Stimulated activated CD8-positive, alpha-beta memory T cell treated with anti-CD3 and anti-CD28 coated beads, Interleukin-7, amount 100 ng/mL, for 48 hours (primary cell): ENCODE data around the gene ZNF598.

Experiments used
- DNase-seq, 2 donors: peaks; one replicate each; pipeline ENCODE4 v3.0.0-alpha.2; 2020; ENCODE audit warnings: low read depth in 1 of 2; ENCODE audit errors: extremely low read depth in 1 of 2

ZNF598 gene

DNA sequence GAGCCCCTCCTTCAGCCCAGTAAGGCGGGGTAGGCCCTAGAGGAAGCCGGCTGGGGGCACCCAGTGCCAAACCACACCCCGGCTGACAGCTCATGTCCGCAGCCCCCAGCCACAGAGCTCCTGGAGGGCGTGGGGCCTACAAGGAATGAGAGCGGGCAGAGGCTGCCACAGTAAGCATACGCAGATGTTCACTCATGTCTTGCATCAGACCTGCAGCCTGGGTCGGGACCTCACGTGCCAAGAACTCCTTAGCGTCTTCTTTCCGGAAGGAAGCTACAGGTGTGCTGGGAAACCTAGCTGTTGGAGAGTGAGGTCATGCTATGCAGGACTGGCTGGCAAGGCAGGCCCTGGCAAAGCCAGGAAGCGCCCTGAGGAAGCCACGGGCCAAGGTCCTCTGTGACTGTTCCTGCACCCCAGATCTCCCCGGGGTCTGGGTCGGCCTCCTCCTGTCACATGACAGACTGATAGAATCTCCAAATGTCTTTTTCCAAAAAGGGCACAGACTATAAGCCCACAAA, 1.6 kb downstream of the ZNF598 start:
- no peak for DNase-seq

DNA sequence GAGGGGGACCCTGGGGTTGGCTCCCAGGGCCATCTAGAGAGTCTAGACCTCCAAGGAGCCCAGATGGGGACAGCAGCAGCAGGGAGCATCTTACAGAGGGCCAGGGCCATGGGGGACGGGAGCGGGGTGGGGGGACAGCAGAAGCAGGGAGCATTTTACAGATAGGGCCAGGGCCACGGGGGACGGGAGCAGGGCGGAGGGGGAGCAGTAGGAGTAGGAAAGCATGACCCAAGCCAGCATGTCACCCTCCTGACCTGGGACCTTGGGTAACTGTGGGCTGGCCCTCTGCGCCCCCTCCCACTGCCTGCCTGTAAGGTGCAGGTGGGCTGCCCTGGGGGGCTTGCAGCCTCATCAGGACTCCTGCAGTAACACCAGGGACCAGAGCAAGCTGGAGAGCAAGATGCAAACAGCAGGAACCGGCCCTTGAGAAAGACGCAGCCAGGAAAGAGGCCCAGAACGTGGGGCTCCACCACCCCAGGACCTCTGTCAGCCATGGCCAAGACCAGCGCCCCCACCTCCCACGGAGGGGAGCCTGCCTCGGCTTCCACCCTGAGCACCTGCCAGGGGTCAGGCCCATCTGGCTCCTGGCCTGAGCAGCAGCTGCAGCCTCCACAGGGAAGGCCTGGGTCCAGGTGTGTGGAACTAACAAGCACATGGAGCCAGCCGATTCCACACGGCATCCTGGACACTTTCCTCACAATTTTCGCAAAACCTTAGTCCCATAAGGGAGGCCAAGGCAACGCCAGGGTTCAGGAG, 2.4 kb downstream of the ZNF598 start:
- DNase-seq: no peak

DNA sequence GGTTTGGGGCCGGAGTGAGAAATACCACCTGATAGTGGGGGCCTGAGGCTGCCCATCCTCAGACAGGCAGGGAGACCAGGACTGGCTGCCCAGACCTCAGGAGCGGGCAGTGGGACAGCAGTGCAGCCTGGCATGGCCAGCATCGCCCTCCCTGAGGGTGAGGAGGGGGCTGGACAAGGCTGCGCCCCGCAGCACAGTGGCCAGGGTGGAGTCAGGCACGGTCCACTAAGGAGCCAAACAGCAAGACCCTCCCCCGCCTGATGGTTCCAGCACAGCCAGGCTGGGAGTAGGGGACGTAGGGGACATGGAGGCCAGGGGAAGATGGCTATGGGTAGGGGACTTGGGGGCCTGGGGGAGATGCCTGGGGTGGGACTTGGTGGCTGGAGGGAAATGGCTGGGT, 3.3 kb downstream of the ZNF598 start:
- no peak for DNase-seq

DNA sequence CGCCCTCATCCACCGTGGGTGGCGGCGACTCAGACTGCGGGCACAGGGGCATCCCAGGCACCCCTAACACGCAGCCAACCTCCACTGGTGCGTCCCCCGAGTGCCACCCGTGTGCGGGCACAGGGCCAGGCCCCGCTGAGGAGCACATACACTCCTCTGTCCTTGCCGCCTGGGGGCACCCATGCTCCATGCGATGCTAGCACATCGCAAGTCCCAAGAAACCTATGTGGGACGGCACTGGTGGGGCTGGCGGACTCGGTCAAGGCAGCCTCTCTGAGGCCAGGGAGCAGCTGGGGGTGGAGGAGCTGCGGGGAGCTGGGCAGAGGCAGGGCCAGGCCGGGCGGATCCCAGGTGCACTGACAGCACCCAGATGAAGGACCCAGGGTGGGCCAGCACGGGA, 4.0 kb downstream of the ZNF598 start:
- DNase-seq: no peak

DNA sequence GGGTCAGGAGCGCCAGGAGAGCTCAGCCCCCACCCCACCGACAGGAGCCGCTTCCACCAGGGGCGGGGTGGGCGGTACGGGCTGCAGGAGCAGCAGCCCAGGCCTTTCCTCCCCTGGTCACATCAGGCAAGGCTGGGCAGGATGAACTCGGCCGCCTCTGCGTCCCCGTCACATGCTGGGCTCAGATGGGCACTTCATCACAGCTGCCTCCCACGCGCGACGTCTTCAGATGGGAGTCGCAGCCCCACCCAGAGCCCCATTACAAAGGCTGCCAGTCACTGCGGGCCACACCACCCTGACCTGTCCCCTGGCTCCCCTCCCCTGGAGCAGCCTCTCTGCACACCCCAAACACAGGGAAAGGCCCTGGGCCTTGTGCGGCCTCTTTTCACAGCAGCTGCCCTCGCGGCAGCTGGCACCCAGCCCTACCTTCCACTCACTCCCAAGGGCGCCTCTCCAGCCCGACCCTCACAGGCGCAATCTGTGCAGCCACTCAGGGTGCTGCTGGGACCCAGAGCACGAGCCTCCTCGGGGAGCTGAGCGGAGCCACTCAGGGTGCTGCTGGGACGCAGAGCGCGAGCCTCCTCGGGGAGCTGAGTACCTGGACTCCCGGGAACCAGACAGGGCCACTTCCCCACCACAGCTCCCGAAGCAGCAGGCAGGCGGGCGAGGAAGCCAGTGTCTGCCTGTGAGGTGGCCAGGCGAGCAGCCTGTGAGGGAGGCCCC, 4.7 kb downstream of the ZNF598 start:
- DNase-seq: no peak

DNA sequence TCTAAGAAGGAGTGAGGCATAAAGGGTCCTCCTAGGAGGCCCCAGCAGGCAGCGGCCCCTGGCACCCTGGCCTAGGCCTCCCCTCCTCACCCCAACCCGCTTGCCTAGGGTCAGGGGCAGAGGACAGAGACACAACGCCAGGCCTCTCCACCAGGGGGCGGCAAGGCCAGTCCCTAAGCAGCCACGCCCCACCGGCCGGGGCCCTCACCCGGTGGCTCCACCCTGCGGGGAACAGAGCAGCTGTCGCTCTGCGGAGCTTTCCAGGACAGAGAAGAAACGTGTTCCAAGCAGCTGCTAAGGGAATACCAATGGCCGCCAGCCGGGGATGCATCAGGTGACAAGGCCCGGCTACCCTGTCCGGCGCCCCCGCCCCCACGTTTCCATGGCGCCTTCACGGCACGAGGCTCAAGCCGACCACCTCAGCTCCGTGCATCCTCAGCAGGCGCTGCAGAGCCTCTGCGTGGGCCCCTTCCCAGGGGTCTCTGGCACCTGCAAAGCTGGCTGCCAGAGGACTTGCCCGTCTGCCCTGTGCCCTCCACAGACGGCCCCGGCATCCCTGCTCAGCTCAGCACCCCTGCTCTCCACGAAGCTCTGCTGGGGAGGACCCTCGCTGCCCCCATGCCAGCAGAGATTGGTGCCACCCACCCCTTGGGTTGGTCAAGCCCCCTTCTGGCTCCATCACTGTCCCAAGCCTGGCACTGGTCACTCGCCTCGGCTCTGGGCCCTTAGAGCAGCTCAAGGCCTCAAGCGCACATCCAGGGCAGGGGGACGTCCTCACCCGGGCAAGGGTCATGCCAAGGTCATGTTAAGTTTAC, 5.6 kb downstream of the ZNF598 start:
- DNase-seq: peak; percentile 77 to 82

DNA sequence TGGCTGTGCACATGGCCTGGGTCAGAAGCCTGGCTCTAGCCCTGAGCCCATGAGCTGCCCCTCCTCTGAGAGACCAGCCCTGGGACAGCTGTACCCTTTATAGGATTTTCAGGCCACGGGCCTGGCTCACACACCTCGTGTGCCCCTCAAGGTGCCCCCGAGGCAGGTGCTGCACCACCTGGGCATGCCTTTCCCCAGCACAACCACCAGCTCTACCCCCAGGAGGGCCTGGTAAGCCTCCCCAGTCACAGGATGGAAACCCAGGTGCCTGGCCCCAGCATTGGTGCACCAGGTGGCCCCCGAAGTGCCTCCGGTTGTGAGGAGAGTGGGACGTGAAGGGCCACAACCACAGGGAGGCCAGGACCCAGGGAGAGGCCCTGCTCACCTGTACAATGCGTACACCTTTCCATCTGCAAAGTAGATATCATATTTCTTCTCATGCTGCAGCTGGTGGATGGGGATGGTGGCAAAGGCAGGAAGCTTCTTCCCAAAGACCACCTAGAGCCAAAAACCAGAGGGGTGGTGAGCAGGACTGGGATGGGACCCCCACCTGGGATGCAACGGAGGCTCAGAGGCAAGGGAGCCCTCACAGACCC, 6.3 kb downstream of the ZNF598 start:
- no peak for DNase-seq

DNA sequence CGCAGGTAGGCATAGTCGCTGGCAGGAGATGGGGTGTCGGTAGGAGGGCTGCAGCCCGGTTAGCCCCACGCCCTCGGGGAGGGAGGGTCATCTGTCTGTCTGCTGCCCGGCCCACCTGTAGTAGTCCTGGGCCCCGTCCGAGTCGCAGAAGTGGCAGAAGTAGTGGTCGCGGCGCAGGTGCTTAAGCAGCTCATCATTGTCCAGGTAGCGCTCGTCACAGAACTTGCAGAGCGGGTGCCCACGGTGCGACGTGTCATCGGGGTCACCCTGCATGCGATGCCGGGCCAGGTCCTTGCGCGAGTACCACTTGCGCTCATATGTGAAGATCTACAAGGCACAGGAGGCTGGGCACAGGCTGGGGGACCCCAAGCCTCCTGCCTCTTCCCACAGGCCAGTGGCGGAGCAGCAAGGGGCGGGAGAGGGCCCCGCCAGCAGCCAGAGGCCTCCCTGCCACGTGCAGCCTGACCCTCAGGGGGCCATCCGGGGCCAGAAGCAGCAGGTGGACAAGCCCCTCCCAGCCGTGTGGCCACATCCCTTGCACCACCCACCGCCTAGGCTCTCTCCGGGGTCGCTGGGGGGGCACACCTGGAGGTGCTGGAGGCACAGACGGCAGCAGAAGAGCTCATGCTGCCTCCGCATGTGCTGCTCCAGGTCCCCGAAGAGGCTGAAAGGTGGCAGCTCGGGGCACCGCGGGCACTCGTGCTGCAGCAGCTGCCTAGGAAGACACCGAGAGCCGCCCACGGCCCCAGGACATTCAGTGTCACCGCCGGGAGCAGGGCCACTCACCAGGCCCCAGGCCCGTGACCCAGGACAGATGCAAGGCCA, 7.0 kb downstream of the ZNF598 start:
- no peak for DNase-seq

DNA sequence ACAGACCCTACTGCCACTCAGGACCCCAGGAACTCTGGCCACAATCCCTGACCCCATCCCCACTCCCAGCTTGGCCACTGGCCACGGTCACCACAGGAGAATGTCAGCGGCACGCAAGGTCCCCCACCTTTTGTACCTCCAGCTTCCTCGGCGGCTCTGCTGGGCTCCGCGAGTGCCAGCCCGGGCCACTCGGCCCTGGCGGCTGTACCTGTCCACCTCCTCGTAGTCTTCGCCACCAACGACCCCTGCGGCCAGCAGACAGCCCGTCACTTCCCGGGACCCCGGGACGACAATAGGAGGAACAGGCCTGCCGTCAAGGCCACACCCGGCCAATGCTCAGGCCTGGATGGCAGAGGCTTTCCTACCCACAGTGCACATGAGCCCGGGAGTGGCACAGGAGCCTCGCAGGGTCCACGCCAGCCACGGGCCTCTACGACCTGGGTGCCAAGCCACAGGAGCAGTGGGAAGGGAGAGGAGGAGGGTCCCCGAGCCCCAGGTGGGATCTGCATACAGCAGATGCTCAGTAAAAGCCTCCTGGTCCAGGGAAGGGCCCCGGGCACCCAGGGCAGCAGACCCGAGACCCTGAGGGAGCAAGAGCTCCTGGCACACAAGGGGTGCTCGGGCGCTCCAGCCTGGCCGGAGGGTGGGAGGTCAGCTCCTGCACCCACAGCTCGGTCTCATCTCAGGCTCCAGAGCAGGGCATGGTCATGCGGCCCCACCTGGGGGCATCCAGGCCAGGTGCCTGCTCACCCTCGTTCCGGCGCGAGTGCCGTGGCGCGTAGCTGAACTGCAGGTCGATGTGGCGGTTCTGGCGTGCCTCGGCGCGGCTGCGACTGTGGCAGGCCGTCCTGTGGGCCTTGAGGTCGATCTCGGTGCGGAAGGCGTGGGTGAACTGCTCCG, 7.9 kb downstream of the ZNF598 start:
- DNase-seq: no peak

DNA sequence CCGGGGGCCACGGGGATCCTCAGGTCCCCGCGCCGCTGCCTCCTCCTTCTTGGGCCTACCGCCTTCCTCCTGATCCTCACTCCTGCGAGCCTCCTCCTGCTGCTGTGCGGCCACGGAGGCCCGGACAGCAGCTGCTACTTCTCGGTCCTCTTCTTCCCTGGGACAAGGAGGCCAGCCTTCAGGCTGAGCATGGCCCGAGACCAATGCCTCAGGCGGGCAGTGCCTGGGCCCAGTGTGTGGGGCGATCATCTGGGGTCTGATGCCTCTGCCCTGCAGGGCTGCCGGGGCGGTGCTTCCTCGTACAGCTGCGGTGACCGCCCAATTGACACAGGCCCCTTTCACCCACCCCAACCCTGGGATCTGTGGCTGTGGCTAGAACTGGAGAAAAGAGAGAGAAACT, 8.6 kb downstream of the ZNF598 start:
- no peak for DNase-seq

DNA sequence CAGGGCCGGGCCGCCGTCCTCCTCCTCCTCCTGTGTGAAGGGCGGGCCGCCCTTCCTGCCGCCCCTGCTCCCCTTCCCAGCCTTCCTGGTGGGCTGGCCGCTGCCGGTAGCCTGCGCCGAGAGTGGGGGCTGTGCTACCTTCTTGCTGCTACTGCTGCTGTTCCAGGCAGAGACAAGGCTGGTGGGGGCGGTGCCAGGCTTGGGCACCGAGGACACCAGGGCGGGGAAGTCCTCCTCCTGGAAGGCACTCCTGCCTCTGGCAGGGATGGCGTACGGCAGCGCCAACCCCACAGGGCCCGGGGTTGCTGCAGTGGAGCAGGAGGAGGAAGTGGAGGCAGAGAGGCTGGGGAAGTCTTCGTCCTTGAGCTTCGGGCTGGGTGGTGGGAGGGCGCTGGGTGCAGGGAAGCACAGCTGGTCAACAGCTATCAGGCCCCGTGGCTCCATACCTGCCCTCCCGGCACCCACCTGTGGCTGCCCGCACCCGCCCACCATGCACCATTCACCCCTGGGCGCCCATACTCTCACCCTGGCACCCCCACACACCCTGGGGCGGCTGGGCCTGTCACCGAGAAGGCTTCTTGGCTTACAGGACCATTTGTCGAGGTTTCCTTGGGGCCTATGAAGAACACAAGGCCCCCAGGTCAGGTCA, 9.6 kb downstream of the ZNF598 start:
- no peak for DNase-seq

DNA sequence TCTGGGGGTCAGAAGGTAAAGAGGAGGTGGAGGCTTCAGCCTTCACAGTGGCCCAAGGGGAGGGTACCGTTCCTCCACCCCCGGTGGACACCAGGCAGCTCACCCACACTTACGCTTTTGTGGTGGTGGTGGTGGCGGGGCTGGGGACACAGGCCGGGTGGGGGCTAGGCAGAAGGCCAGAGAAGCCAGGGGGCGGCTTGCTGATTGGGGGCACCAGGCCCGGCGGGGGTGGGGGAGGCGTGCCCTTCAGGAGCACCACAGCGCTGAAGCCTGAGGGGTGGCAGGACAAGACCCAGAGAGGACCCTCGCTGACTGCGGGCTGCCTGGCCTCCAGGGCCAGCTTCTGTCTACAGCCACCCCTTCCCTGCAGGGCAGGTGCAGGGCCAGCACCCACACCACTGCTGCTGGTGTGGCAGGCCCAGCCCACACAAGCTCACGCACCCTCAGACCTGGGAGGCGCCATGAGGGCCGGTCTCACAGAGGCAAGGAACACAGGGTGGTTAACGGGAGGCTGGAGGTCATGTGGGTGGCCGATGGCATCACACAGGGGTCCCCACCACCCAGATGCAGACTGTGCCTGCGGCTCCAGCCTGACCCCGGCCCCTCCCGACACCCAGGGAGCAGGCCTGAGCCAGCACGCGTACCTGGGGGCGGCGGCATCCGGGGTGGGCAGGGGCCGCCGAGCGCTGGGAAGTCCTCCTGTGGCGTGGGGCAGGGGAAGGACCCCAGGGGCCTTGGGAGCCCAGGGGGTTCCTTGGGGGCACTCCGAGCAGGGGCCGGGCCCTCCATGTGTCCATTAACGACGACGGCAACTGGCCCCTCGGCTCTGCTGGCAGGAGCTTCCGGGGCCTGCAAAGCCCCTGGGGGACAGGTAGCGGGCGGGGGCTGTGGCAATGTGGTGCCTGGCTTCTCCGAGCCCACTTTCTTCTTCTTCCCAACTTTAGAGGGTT, 10.5 kb downstream of the ZNF598 start:
- no peak for DNase-seq

DNA sequence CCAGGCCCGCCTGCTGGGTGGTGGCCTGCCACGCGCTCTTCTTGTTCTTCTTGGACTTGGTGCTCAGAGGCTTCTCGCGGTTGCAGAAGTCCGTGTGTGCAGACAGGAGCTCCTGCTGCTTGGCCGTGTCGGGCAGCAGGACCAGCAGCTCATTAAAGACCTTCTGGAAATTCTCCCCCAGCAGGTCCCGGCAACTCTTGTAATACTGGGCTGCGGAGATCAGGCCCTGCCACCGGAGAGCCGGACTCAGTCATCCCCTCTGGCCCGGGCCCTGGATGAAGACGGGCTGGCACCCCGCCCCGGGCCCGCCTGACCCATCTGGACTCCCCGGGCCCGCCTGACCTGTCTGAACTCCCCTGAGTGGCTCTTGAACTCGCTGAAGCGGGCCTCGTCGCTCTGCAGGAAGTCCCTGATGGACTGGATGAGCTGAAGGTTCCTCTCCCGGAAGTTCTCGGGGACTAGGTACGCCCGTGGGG, 11.2 kb downstream of the ZNF598 start:
- no peak for DNase-seq

DNA sequence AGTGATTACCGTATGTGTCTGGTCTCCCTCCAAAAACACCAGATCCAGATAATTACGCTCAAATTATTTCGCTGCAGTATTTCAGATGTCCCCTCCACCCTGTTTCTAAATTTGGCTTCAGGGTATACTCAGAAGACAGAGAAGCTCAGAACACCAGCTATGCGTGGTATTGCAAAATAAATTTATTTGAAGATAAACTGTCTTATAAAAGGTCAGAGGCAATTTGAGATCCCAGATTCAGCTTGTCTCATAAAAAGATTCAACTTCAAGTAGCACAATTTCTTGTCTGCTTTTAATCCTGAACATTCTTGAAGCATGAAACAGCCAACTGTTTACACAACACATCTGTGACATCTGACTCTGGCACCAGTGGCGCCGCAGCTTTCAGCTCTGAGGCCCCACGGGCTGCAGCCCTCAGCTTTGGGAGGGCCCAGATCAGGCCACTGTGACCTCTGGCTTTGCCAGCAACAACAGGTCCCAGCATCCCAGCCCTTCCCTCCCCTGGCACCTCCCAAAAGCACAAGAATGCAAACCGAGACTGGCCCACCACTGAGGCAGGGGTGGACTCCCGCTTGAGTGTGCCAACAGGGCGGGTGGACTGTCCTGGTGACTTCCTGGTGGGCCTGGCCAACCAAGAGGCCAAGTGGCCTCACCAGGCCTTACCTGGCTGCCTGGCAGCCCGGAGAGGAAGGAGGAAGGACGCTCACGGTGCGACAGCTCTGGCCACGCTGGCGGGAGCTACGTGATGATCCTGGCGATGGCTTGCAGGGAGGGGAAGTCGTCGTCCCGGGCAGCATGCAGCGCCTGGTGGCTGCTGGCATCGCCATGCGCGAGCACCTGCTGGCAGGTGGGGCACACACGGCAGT, 11.9 kb downstream of the ZNF598 start:
- DNase-seq: no peak

DNA sequence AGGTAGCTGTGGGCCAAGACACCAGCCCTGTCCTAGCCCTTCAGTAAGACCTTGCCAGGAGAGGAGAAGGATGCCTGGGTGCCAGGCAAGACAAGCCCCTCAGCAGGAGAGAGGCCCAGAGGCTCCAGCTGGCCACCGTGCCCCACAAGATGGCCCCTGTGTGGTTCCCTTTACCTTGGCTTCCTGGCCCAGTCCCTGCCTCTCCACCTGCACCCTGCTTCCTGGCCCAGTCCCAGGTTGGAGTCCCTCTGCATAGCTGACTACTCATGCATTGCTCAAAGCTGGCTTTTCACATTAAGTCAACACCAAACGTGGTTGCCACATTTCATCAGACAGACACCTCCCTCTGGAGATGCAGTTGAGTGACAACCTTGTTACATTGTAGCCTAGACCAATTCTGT, 15.9 kb downstream of the ZNF598 start:
- no peak for DNase-seq

DNA sequence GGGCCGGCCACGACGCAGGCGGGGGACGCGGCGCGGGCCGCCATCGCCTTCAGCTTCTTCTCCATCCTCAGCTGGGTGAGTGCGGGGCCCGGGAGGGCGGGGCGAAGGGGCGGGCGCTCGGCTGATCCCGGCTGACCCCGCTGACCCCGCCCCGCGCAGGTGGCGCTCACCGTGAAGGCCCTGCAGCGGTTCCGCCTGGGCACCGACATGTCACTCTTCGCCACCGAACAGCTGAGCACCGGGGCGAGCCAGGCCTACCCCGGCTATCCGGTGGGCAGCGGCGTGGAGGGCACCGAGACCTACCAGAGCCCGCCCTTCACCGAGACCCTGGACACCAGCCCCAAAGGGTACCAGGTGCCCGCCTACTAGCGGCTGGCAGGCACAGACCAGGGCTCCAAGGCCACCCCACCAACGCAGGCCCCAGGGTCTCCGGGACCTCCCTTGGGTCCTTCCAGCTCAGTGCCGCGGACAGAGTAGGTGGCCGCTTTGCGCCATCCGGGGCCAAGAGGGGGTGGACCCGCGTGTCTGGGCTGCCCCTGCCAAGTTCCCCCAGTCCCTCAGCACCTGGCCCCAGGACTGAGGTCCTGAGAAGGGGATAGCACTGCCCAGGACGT, 16.8 kb downstream of the ZNF598 start:
- DNase-seq: no peak
